ENCODE measurements around the gene NEU4. TPM values are rescaled to one million over a fixed set of nuclear protein-coding genes. Genes with fewer than 3 reads are reported as not detected.

NEU4 gene
- total RNA-seq, 1 experiment from 2014 or later: not detected

DNA sequence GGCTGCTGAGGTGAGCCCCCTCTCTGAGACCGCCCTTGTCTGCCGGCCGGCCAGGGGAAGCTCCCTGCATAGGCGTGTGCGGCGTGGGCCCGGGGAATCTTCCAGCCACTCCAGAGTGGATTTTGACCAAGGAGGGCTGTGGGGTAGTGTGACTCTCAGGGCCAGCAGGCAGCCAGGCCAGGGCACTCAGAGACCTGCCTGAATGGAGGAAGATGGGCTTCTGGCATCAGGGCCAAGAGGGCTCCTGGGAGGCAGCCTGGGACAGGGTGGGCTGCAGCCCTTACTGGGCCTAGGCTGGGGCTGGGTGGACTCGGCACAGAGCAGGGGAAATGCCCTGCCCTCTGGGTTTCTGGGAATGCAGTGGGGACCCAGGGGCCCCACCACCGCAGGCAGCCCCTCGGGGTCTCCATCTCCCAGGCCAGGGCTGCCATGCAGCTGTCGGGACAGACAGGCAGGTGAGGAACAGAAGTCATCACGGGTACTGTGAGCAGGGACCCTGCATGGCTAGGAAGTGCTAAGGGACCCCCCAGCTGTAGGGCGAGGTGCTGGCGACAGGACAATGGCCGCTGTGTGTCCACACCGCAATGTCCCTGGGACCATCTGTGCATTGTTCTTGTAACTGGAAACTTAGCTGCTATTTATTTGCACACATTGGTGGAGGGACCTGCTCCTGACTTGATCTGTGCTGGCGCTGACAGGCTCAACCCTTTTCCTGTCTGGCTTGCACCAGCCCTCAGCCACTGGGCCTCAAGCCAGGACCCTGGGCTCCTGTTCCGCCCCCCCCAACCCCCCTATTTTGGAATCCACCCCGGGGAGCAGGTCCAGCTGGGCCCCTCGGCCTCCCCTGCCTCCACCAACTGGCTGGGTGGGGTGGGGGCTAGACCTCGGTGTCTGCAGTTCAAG is 45.6 kb downstream of the NEU4 start:
- no peaks in the 10 kb centered on the region for H3K36me3 Mint-ChIP-seq (ENCODE audit: insufficient read depth, unreplicated experiment)
- intact Hi-C loops (cut with micrococcal nuclease): no loop called here
- no peak overlapping the region for H3K4me3 Mint-ChIP-seq (ENCODE audit: unreplicated experiment)
- DNase-seq (ENCODE audit: unreplicated experiment): no peak
- no peaks in the 10 kb centered on the region for H3K4me1 Mint-ChIP-seq (ENCODE audit: insufficient read depth, unreplicated experiment)
- H3K9me3 Mint-ChIP-seq (ENCODE audit: unreplicated experiment): no peaks in the 10 kb centered on the region
- no peak overlapping the region for H3K27ac Mint-ChIP-seq (ENCODE audit: low read depth, unreplicated experiment)
- POLR2A ChIA-PET: no interaction called here
- CTCF ChIA-PET: interaction anchor here (0.7 kb wide), 2 partner anchors 493 to 1077 kb away, joined by 3 to 4 read pairs; no protein-coding TSS in a partner anchor
- no peaks in the 10 kb centered on the region for H3K27me3 Mint-ChIP-seq (ENCODE audit: insufficient read depth, unreplicated experiment)
- TF ChIP-seq, protein P1, sequence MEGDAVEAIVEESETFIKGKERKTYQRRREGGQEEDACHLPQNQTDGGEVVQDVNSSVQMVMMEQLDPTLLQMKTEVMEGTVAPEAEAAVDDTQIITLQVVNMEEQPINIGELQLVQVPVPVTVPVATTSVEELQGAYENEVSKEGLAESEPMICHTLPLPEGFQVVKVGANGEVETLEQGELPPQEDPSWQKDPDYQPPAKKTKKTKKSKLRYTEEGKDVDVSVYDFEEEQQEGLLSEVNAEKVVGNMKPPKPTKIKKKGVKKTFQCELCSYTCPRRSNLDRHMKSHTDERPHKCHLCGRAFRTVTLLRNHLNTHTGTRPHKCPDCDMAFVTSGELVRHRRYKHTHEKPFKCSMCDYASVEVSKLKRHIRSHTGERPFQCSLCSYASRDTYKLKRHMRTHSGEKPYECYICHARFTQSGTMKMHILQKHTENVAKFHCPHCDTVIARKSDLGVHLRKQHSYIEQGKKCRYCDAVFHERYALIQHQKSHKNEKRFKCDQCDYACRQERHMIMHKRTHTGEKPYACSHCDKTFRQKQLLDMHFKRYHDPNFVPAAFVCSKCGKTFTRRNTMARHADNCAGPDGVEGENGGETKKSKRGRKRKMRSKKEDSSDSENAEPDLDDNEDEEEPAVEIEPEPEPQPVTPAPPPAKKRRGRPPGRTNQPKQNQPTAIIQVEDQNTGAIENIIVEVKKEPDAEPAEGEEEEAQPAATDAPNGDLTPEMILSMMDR (IDR thresholded peaks at IDR 0.05; ENCODE audit: unreplicated experiment): no peak
- BruUV-seq (replicated peaks): no TSS peak

DNA sequence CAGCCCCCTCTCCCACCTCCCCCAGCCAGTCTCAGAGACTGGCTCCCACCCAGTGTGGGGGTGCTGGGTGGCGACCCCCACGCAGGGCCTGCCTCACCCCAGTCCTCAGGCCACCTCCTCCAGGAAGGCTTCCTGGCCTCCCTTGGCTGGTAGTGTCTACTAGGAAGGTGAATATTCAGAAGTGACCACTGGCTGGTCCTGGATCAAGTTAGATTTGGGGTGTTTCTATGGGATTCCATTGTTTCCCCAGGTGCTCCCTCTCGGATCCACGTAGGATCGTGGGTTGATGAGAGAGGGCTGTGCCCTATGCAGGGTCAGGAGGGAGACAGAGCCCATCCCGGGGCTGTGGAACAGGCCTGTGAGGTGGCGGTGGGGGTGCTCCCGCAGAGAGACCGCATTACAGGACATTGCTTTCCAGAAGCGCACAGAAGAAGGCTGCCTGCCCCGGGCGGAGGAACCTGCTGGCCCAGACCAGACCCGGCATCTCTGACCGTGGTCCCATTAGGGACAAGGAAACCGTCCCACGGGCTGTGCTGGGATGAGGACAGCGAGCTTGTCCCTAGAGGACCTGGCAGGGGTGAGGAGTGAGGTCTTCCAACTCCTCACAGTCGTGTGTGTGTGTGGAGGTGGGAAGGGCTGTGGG is 46.4 kb downstream of the NEU4 start:
- ChIA-PET CTCF (interaction anchor here (0.7 kb wide), 1 partner anchor 1078 kb away, joined by 4 read pairs; no protein-coding TSS in a partner anchor), POLR2A (no interaction called here)
- Mint-ChIP-seq H3K9me3 (ENCODE audit: unreplicated experiment) (no peaks in the 10 kb centered on the region), H3K27ac (ENCODE audit: low read depth, unreplicated experiment) (no peak overlapping the region), H3K4me3 (ENCODE audit: unreplicated experiment) (no peak overlapping the region), H3K36me3 (ENCODE audit: insufficient read depth, unreplicated experiment) (no peaks in the 10 kb centered on the region), H3K27me3 (ENCODE audit: insufficient read depth, unreplicated experiment) (no peaks in the 10 kb centered on the region), H3K4me1 (ENCODE audit: insufficient read depth, unreplicated experiment) (no peaks in the 10 kb centered on the region)
- no peak for DNase-seq (ENCODE audit: unreplicated experiment)
- BruUV-seq (replicated peaks): no TSS peak
- TF ChIP-seq, protein P1 (IDR thresholded peaks at IDR 0.05; ENCODE audit: unreplicated experiment): no peak
- intact Hi-C loops (cut with micrococcal nuclease): no loop called here

DNA sequence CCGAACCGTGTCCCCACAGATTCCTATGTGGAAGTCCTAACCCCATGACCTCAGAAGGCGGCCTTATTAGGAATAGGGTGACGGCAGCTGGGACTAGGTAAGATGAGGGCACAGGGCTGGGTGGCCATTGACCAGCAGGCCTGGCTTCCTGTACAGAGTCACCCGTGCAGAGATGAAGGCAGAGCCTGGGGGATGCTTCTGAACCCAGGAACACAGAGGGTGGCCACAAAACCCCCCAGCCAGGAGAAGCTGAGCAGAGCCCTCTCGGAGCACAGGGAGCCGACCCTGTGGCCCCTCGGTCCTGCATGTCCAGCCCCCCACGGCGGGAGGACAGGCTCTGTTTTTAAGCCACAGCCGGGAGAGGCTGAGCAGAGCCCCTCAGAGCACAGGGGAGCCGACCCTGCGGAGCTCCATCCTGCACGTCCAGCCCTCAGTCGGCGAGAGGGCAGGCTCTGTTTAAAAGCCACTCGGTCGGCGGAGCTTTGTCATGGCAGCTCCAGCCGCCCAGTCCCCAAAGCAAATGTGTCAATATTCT is 47.0 kb downstream of the NEU4 start:
- Mint-ChIP-seq H3K4me1 (ENCODE audit: insufficient read depth, unreplicated experiment) (no peaks in the 10 kb centered on the region), H3K27ac (ENCODE audit: low read depth, unreplicated experiment) (no peak overlapping the region), H3K27me3 (ENCODE audit: insufficient read depth, unreplicated experiment) (peaks cover 3% of the 10 kb centered on the region), H3K9me3 (ENCODE audit: unreplicated experiment) (no peaks in the 10 kb centered on the region), H3K36me3 (ENCODE audit: insufficient read depth, unreplicated experiment) (no peaks in the 10 kb centered on the region), H3K4me3 (ENCODE audit: unreplicated experiment) (no peak overlapping the region)
- intact Hi-C loops (cut with micrococcal nuclease): no loop called here
- no TSS peak for BruUV-seq (replicated peaks)
- ChIA-PET POLR2A (interaction anchor here (0.7 kb wide), 1 partner anchor 112 kb away, joined by 3 read pairs; no protein-coding TSS in a partner anchor), CTCF (no interaction called here)
- DNase-seq (ENCODE audit: unreplicated experiment): no peak
- TF ChIP-seq, protein P1 (IDR thresholded peaks at IDR 0.05; ENCODE audit: unreplicated experiment): no peak

DNA sequence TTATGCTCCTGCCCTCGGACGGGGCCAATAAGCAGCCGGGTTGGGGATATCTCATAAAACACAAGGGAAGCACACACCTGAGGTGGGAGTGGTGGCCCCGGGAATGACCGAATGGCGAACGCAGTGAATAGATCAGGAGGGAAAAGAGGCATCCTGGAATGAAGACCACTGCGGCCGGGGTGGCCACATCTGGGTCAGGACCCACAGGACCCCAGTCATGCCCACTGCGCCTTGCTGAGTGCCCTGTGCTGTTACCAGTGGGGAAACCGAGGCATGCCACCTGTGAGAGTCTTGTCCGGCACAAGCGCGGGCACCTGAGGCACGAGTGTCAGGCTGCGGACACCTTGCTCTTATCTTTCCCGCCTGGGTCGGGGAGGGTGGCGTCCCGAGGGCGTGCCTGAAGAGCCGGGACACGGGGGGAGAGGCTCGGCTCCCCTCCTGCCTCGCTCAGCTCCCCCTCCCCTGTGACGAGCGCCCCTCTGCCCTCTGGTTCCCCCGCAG is 48.1 kb downstream of the NEU4 start:
- ChIA-PET CTCF (interaction anchor here (0.7 kb wide), 1 partner anchor 34 kb away, joined by 3 read pairs; no protein-coding TSS in a partner anchor), POLR2A (no interaction called here)
- no peak for DNase-seq (ENCODE audit: unreplicated experiment)
- intact Hi-C loops (cut with micrococcal nuclease): no loop called here
- BruUV-seq (replicated peaks): no TSS peak
- H3K4me3 Mint-ChIP-seq (ENCODE audit: unreplicated experiment): no peak overlapping the region
- no peaks in the 10 kb centered on the region for H3K36me3 Mint-ChIP-seq (ENCODE audit: insufficient read depth, unreplicated experiment)
- H3K4me1 Mint-ChIP-seq (ENCODE audit: insufficient read depth, unreplicated experiment): no peaks in the 10 kb centered on the region
- no peaks in the 10 kb centered on the region for H3K9me3 Mint-ChIP-seq (ENCODE audit: unreplicated experiment)
- H3K27me3 Mint-ChIP-seq (ENCODE audit: insufficient read depth, unreplicated experiment): peaks cover 14% of the 10 kb centered on the region
- no peak overlapping the region for H3K27ac Mint-ChIP-seq (ENCODE audit: low read depth, unreplicated experiment)
- TF ChIP-seq, protein P1 (IDR thresholded peaks at IDR 0.05; ENCODE audit: unreplicated experiment): no peak
